Right lobe of liver (tissue), 6 donors: ENCODE measurements around the gene SLC7A5. TPM values are rescaled to one million over a fixed set of nuclear protein-coding genes. Genes with fewer than 3 reads are reported as not detected.

Source experiments
- ATAC-seq, 4 donors: fragments of 200-7000 bp; cut with Tn5 transposase; one replicate each; pipeline ENCODE4 v1.9.1; 2020; ENCODE audit warnings: mild to moderate bottlenecking in 4 of 4, moderate library complexity in 4 of 4
- DNase-seq, 3 donors: peaks; one replicate each; pipeline ENCODE4 v3.0.0-alpha.2; 2020
- H3K27ac ChIP-seq, 3 donors: fragments of 200-600 bp; one replicate each; pipeline ENCODE4 v1.8.0; 2022
- H3K27me3 ChIP-seq, 2 donors: fragments of 200-600 bp; one replicate each; pipeline ENCODE4 v1.8.0; 2022
- H3K36me3 ChIP-seq, 4 donors: fragments of 200-600 bp; sonication (generic) in 1 of 4; one replicate each; pipeline versions ENCODE4 v1.5.1 to v1.8.0; 2017 to 2022; ENCODE audit warnings: control low read depth in 1 of 4
- H3K4me1 ChIP-seq, 4 donors: fragments of 200-600 bp; sonication (generic) in 1 of 4; one replicate each; pipeline versions ENCODE4 v1.5.1 to v1.8.0; 2017 to 2022; ENCODE audit warnings: control low read depth in 1 of 4
- H3K4me3 ChIP-seq, 3 donors: fragments of 200-600 bp; one replicate each; pipeline ENCODE4 v1.8.0; 2022
- H3K9me3 ChIP-seq, 4 donors: fragments of 200-600 bp; sonication (generic) in 1 of 4; one replicate each; pipeline versions ENCODE4 v1.5.1 to v1.8.0; 2017 to 2022; ENCODE audit warnings: control low read depth in 1 of 4
- CTCF ChIP-seq, 4 donors: fragments of 200-600 bp in 3 of 4; fragments of 450-650 bp in 1 of 4; IDR thresholded peaks; one replicate each; pipeline versions ENCODE4 v1.5.1 to v1.8.0; 2016 to 2022; ENCODE audit warnings: antibody characterized with exemption in 4 of 4, mild to moderate bottlenecking in 2 of 4
- POLR2A ChIP-seq: fragments of 450-650 bp; IDR thresholded peaks from one replicate; pipeline ENCODE4 v1.6.1; 2017; ENCODE audit warnings: antibody characterized with exemption, mild to moderate bottlenecking
- WGBS: methylation state at CpG from one replicate; pipeline ENCODE4 v1.1.6; 2018; ENCODE audit warnings: low coverage, low lambda C conversion rate; ENCODE audit not compliant: insufficient coverage; ENCODE audit errors: missing lambda C conversion rate; 5-methylcytosine and 5-hydroxymethylcytosine counted together
- intact Hi-C, 2 donors: fragments of 100-400 bp; cut with DNase I; formaldehyde crosslinking; loops; one replicate each; pipeline versions ENCODE4 v1.11.2 to v1.14.1; 2022
- total RNA-seq, 6 experiments: library from RNA; depleted of rRNA in 2 of 6; stranded (reverse); fragments of >200 nt in 2 of 6; fragmentation: NEBNext Ultra II Directional in 3 of 6; extraction: Animal tissue kit (Norgen Biotek cat#: 25700) in 3 of 6; gene quantifications; one replicate each; pipeline versions ENCODE4 v1.1.0 to v1.2.4, GENCODE V29; 2016 to 2023
- donor health status: DM: no; HTN: yes; CAD: no.
- donor health status: DM: no; HTN: no; CAD: no.
- donor health status: DM: no; HTN: no; CAD: no.
- donor health status: DM: no; HTN: yes; CAD: no.
- donor health status: DM: no; HTN: yes; CAD: no.

Gene SLC7A5
- total RNA-seq, 6 experiments from 2014 or later = 7.0 to 16.3 (median 12.4) TPM

GRCh38 chr16:87806641-87807546 lies 62.4 kb downstream of the SLC7A5 start:
- no peaks in the 10 kb centered on the region for H3K36me3 ChIP-seq
- H3K9me3 ChIP-seq = no peaks in the 10 kb centered on the region
- H3K4me1 ChIP-seq = no peaks in the 10 kb centered on the region
- intact Hi-C loops = no loop called here
- H3K27me3 ChIP-seq = no peaks in the 10 kb centered on the region
- no peak overlapping the region for H3K4me3 ChIP-seq
- TF ChIP-seq CTCF (IDR thresholded peaks at IDR 0.05) (no peak), POLR2A (no peak)
- WGBS = 23% methylated on average over 8 of the region's 25 CpGs
- DNase-seq (no peak), ATAC-seq (peak in 3 of 4 donors; percentile 12 to 69 (median 48))
- no peak overlapping the region for H3K27ac ChIP-seq

- no peak overlapping the region for H3K27ac ChIP-seq
- no peaks in the 10 kb centered on the region for H3K4me1 ChIP-seq
- H3K36me3 ChIP-seq = no peaks in the 10 kb centered on the region
- intact Hi-C loops = no loop called here
- H3K4me3 ChIP-seq = no peak overlapping the region
- ATAC-seq (no peak), DNase-seq (no peak)
- 60% methylated on average over 1 of the region's 16 CpGs for WGBS
- H3K9me3 ChIP-seq = no peaks in the 10 kb centered on the region
- no peak for TF ChIP-seq CTCF (IDR thresholded peaks at IDR 0.05)
- TF ChIP-seq POLR2A = no peak
- no peaks in the 10 kb centered on the region for H3K27me3 ChIP-seq
These were observed 63.1 kb downstream of the SLC7A5 start for GRCh38 chr16:87806261-87806640.

GRCh38 chr16:87803385-87803784 lies 65.9 kb downstream of the SLC7A5 start:
- TF ChIP-seq POLR2A (no peak), CTCF (IDR thresholded peaks at IDR 0.05) (no peak)
- H3K4me3 ChIP-seq = no peak overlapping the region
- H3K27me3 ChIP-seq = no peaks in the 10 kb centered on the region
- DNase-seq (no peak), ATAC-seq (no peak)
- H3K9me3 ChIP-seq = no peaks in the 10 kb centered on the region
- H3K27ac ChIP-seq = no peak overlapping the region
- intact Hi-C loops = no loop called here
- peaks cover 0 to 3% (median 0%) of the 10 kb centered on the region in 4 donors for H3K4me1 ChIP-seq
- H3K36me3 ChIP-seq = no peaks in the 10 kb centered on the region
- WGBS = 100% methylated on average over 2 of the region's 5 CpGs

GRCh38 chr16:87802670-87803069 lies 66.6 kb downstream of the SLC7A5 start:
- Histone ChIP-seq H3K9me3 (no peaks in the 10 kb centered on the region), H3K4me3 (no peak overlapping the region), H3K36me3 (no peaks in the 10 kb centered on the region), H3K27ac (no peak overlapping the region), H3K27me3 (no peaks in the 10 kb centered on the region), H3K4me1 (peaks cover 0 to 3% (median 0%) of the 10 kb centered on the region in 4 donors)
- WGBS = 86% methylated on average over 4 of the region's 8 CpGs
- intact Hi-C loops = no loop called here
- DNase-seq = no peak
- TF ChIP-seq CTCF (IDR thresholded peaks at IDR 0.05) (no peak), POLR2A (no peak)
- no peak for ATAC-seq
